A549 treated with DMSO at 1 μM for 4 hours (cell line): ENCODE measurements around the gene SAGE1. TPM values are rescaled to one million over a fixed set of nuclear protein-coding genes. Genes with fewer than 3 reads are reported as not detected.

Experiments used
- total RNA-seq: library from RNA; stranded (reverse); fragments of 200-300 nt; extraction: Qiagen RNA extraction; gene quantifications from 5 replicates; pipeline ENCODE4 v1.2.3, GENCODE V29; 2022; ENCODE audit warnings: low read depth

SAGE1 gene
- 0.04 to 0.07 TPM (median 0.06 TPM) in 3 of 5 replicates, not detected in the others for total RNA-seq

GRCh38 chrX:135893294-135893817 is at the start of gene SAGE1, which contains the start of gene CT45A10:
TSS of gene SAGE1 (plus strand) at chrX:135893716. CDS start at chrX:135896243, 2,527 bp downstream.
TSS of gene CT45A10 (minus strand) at chrX:135893444. CDS start at chrX:135885344, 8,100 bp downstream.

DNA sequence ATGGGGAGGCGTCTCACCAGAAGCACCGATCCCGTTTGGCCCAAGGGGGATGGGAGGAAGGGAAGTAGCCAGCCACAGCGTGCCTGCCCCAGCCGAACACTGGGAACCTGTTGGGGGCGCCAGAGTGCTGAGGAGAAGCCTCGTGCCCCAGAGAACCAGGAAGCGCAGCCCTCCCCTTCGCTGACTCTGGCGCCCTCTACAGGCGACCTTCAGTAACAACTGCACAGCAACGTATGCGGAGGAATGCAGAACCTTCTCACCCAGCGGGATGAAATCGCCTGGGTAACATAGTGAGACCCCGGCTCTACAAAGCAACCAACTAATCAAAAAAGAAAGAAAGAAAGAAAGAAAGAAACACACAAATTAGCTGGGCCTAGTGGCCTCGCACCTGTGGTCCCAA is 39.1 kb upstream of the SAGE1 start, which contains the start of gene CT45A8:
CT45A8 (minus strand) TSS at position 101 of the 400 bp plus-strand sequence. CDS start 3,755 bp downstream, outside the sequence.

GRCh38 chrX:135871712-135872111 is 21.8 kb upstream of the SAGE1 start, which contains the start of gene CT45A9:
TSS of gene CT45A9 (minus strand) at chrX:135871812. CDS start at chrX:135868061, 3,751 bp downstream.

Other genes with a start within 250 kb of the SAGE1 start
- not detected in 5 replicates for gene CT45A1, start 180.1 kb upstream of the SAGE1 start, total RNA-seq
- 0.10 to 0.16 TPM in 2 of 5 replicates, not detected in the others for gene CT45A3, start 125.5 kb upstream of the SAGE1 start, total RNA-seq
- gene CT45A5, start 108.2 kb upstream of the SAGE1 start, total RNA-seq = 0.08 to 0.19 TPM in 2 of 5 replicates, not detected in the others
- not detected in 5 replicates for gene CT45A6, start 90.9 kb upstream of the SAGE1 start, total RNA-seq
- gene CT45A2, start 73.7 kb upstream of the SAGE1 start, total RNA-seq = not detected in 5 replicates
- not detected in 5 replicates for gene CT45A7, start 56.4 kb upstream of the SAGE1 start, total RNA-seq
- gene CT45A8, start 39.2 kb upstream of the SAGE1 start, total RNA-seq = not detected in 5 replicates
- not detected in 5 replicates for gene CT45A9, start 21.9 kb upstream of the SAGE1 start, total RNA-seq
- 0.23 to 0.55 TPM (median 0.37 TPM) in 4 of 5 replicates, not detected in the other for gene CT45A10, start 272 bp upstream of the SAGE1 start, total RNA-seq
- 16.1 to 20.1 TPM (median 19.0 TPM) in 5 replicates for gene MMGT1, start 80.3 kb downstream of the SAGE1 start, total RNA-seq
- gene SLC9A6, start 91.7 kb downstream of the SAGE1 start, total RNA-seq = 7.5 to 9.7 TPM (median 9.3 TPM) in 5 replicates